GM10847 (cell line): Measurements from ENCODE around the gene SPAG8.

Source experiments
- POLR2A ChIP-seq: IDR thresholded peaks from 2 replicates; pipeline ENCODE4 v1.6.1; 2011; ENCODE audit not compliant: insufficient read length; ENCODE audit errors: extremely low read depth

The SPAG8 gene

DNA sequence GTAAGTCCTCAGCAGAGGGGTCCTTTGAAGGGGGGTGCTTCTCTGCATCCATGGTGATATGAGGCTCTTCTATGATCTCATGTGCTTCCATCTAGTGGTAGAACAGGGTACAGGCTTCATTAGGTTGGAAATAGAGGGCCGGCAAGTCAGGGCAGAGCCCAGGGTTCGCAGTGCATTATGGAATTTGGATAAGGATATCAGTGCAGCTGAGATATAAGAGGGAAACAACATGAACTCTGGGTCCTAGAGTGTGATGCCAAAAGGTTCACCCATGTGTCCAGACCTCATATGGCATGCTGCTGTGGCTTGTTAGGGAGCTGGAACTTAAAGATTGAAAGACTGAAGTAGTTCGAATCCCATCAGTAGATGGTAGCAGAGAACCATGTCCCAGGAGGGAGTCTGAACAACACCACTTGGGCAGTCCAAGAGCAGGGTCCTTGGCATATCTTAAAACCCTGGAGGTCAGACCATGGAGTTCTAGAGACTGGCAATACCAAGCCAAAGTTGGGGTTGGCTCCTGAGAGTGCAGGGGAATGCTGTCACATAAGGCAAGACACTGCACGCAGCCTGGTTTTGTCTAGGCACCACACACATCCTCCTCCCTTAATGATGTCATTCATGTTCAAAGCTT, 14.1 kb upstream of the SPAG8 start:
- TF ChIP-seq POLR2A: no peak

DNA sequence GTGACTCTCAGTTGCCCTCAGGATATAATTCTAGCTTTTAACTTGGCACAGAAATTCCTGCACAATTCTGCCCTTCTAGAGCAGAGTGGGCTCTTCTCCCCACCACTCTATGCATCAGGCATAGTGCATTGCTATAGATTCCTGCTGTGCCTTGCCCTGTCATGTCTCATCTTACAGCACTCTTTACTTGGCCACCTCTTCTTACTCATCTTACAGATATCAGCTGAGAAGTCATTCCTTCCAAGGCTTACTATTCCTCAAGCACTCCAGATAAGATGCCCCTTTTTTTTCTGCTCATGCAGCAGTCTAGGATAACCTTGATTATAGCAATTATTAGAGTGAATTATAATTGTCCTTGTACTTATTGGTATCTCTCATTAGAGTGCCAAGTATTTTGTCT, 10.9 kb upstream of the SPAG8 start:
- no peak for TF ChIP-seq POLR2A

DNA sequence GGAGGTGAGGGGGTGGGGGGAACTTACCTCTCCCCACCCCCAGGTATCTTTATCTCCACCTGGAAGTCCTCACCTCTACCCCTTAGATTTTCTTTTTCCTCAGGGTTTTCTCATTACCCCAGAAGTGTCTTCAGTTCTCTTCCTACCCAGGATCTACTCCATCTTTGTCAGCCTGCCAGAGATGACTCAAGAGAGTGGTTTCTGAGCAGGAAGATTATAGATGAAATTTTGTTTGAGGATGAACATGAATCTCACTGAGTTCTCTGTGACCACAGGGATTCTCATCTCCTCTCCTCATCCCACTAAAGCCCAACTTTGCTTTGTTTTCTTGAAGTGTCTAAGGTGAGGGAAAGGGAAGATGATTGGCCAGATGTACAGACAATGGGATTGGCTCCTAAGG, 8.0 kb upstream of the SPAG8 start:
- TF ChIP-seq POLR2A: no peak

DNA sequence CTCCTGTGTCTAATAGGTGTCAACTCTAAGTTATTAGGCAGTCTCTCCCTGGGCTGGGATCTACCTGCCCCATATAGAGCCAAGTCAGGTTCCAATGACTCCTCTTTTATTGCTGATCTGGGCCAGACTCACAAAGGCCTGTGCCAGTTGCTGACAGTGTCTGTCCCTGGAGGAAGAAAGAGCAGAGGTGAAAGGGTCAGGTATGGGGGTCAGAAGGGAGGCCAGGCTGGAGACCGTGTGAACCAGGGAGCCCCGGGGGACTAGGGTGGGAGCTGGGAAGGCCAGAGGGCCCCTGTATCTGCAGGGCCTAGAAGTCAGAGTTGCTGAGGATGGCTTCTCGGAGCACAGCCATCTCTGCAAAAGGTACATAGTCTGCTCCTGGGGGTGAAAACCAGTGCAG, 6.3 kb upstream of the SPAG8 start:
- TF ChIP-seq POLR2A: no peak

DNA sequence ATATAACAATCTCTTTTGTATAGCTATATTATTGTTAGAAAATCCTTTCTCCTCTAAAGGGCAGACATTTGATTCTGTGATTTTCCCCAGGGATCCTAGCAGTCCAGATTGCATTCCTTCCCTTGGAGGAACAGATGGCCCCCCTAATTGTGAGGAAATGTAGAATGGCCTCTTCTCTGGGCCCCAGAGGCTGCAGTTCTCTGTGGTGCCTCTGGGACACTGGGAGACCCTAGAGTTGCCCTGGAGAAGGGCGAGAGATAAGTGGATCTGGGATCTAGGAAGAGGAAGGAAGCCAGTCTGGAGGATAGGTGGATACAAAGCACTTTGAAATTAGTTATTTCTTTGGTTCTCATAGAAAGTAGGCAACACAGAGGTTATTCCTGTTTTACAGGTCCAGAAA, 4.6 kb upstream of the SPAG8 start:
- no peak for TF ChIP-seq POLR2A

DNA sequence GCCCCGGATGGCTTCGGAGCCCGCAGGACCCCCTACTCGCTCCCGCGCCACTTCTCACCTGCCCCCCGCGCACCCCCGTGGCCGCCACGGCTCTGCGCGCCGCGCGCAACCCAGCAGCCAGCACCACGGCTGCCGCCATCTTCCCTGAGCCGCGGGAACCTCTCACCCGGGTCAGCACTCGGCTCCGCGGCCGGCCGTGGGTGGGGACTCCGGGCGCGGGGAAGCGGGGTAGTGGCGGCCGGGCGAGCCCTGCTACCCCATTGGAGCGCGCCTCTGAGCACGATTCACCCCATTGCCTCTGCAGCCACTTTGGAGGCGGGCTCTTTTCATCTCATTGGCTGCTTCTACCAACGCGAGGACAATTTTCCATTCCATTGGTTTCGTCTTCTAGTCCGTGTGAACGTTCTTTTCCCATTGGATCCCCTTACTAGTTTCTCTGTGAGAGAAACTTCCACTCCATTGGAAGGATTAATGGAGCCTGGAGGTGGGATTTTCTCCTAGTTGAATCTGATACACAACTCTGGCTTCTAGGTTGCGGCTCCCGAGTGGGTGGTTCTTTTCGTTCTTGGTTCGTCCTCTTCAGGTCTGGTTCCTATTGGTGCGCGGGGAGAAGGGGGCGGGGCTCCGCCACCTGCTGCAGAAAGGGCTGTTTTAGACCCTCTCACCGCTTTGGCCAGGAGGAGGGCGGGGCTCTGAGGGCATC, 2.9 kb upstream of the SPAG8 start, which contains the start of gene HINT2:
Gene HINT2, minus strand, starts transcription at position 202 of the 703 bp plus-strand sequence. Its CDS starts 63 bp downstream, at position 139.
- peak; percentile 91 for TF ChIP-seq POLR2A

DNA sequence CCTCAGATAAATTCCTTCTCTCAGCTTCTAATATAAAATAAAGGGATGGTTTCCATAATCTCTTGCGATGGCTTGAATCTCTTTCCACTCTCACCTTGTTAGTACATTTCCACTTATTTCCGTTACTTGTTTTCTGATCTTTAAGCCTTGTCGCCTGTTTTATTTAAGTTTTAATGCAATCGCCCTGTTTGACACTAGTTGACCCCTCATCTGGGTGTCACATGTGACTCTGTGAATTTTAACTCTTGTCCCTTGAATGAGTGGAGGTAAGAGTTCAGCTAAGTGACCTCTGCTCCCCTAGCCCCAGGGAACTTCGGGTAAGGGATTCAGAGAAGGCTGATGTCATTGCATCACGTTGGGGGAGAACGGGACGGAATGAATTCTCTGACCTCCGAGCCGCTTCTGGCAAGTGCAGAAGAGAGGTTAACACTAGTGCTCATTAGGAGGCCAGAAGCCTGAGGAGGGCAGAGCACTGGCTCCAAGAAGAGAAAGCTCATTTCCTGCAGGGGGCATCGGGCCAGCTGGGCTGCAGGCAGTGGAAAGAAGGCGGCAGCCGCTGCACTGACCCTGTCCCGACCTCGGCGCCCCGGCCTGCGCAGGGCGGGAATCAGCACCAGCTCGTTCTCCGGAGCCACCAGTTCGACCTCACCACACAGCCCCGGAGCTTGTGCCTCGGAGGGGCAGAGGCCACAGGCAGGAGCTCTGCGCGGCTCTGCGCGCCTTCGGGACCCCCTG, 2.2 kb upstream of the SPAG8 start:
- no peak for TF ChIP-seq POLR2A

DNA sequence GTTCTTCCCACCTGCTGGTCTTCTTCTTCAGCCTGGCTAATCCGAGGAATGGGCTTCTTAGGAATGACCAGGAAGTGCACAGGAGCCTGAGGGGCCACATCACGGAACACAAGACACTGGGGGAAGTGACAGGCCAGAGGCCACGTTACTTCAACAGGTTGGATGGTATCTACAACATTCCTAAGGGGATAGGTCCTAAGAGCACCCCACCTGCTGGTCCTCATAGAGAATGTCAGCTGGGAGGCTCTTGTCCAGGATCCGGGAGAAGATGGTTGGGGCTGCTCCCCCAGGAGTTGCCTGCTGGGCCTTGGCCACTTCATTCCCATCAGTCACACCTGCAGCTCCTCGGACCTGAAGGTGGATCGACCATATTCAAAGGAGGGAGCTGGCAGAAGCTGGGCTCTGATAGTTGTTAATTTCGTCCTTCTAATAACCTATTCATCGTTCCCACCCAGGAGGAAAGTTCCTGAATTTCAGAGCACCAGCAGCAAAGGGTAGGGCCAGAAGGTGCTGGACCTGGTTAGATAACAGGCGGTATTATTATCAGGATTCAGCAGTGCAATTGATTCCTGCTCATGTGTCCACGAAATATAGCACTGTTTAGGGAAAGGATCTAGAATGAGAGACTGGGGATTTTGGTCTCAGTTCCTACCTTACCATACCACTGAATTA, 1.5 kb upstream of the SPAG8 start:
- no peak for TF ChIP-seq POLR2A

DNA sequence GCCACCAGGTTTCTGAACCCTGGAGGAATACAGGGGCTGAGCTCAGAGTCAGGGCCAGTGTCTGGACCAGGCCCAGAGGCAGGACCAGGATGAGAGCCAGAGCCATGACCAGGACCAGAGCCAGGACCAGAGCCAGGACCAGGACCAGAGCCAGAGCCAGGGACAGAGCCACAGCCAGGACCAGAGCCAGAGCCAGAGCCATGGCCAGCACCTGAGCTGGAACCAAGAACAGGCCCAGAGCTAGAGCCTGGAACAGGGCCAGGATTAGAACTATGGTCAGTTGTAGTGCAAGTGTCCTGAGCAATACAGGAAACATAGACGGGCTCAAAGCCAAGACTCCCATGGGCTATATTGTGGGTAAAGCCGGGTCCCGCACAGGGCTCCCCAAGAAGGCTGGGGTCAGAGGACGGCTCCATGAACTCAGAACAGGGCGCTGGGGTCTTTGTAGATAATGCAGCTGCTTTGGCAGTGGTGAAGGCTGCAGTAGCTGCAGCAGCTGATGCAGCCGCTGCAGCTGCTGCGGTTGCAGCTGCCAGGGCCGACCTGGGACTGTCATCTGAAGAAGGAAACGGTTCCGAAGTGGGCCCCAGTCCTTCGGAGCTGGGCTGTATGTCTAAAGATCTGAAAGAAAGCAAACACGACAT, 559 bp downstream of the SPAG8 start:
- no peak for TF ChIP-seq POLR2A

DNA sequence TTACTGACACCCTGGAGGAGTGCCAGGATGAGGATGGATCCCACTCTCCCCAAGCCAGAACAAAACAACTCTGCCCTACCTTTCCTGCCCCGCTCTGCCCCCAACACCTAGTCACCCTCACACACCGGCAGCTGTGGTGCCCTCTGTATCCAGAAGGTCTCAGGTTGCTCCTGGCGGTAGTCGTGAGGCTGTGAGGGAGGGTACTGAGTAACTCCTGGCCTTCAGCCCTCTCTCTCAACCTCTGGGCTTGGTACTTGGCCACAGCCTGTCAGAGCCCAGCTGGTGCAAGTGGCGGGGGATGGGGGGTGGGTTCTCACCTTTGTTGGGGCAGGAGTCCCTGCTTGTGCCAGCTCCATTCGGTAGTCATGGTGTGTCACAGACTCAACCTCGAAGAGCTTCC, 1.9 kb downstream of the SPAG8 start:
- TF ChIP-seq POLR2A: no peak

DNA sequence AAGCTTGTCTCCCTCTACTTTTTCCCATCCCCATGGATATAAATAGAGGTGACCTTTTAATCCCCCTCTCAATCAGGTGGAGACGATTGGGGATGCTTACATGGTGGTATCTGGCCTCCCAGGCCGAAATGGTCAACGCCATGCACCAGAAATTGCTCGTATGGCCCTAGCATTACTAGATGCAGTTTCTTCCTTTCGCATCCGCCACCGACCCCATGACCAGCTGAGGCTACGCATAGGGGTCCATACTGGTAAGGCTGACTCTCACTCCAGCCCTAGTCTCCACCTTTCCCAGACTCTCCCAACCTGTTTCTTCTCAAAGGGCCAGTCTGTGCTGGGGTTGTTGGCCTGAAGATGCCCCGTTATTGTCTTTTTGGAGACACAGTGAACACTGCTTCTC, 3.6 kb downstream of the SPAG8 start:
- TF ChIP-seq POLR2A: no peak

DNA sequence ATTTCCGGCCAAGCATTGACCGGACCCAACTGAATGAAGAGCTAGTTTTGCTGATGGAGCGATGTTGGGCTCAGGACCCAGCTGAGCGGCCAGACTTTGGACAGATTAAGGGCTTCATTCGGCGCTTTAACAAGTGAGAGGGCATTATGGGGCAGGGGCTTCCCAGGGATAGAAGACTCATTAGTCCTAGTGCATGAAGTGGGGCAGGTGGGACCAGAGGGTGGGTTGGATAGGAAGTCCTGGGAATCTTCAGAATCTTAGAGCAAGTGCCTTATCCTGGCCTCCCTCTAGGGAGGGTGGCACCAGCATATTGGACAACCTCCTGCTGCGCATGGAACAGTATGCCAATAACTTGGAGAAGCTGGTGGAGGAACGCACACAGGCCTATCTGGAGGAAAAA, 6.0 kb downstream of the SPAG8 start:
- no peak for TF ChIP-seq POLR2A

DNA sequence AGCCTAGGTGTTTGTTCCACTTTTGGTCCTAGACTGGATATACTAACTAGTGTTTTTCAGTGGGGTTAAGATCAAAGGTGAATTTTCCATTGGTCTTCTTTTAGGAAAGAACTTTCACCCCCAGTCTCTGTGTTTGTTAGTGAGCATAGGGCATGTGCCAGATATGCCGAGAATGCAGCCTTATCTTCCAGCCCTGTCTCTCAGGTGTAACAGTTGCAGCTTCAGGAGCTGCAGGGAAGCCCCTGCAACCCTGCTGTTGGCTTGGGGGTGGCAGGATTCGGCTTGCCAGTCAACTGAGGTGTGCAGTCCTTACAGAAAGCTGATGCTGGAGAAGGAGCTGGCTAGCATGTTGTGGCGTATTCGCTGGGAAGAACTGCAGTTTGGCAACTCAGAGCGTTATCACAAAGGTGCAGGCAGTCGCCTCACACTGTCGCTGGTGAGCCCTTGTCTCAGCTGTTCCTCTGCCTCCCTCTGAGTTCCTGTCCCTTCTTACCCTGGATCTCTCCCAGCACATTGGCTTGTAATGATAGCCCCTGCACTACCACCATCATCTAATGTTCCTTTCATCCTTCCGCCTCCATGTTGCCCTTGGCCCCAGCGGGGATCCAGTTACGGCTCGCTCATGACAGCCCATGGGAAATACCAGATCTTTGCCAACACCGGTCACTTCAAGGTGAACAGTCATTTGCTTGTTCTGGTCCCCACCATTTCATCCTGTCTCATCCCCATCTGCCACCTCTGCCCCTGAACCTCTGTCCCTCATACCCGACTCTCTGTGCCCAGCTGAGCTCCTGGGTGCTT, 10.5 kb downstream of the SPAG8 start:
- no peak for TF ChIP-seq POLR2A

DNA sequence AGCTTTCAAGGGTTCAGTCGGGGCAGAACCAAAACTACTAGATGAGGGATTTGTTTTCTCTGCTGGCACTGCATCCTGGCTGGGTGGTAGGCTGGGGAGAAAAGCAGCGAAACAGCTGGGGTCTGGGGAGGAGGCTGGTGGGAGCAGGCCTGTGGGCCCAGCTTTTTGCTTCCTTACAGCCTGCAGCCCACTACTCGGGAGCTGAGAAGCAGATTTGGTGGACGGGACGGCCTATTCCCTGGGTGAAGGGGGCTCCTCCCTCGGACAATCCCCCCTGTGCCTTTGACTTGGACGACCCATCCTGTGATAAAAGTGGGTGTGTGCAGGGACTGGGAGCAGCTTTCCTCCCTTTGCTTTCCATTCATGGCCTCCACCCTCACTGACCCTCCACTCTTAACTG, 11.5 kb downstream of the SPAG8 start:
- TF ChIP-seq POLR2A: no peak

DNA sequence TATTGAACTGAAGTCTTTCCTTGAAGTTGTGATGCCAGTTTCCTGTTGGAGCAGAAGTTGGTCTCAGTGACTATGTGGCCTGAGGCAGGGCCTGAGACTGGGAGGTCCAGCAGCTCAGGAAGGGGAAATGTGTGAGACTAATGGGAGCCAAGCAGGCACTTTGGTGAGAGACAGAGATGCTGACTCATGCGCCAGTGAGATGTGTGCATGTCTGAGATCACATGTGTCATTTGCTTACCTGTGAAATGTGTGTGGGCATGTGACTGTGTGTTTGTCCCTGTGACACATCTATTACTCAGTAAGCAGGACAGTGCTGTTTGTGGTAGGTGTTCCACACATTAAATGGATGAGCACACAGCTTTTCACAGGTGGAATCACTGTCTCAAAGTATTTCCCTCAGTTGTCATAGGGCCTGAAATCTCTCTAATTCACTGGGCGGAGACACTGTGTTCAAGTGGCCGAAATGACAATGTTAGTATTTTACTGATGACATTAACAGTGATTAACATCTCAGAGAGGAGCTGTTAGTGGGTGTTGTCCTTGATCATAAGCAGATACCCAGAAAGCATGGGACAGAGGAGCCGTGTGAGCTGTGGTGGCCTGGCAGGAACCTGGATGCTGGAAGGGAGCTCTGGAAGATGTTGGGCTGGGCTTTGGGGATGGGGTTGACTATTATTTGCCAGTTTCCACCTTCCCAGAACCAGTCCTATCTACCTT, 13.2 kb downstream of the SPAG8 start:
- TF ChIP-seq POLR2A: no peak
